Activated T-cell treated with anti-CD3 and anti-CD28 coated beads, Interleukin-2, amount 50 U/mL, for 72 hours (primary cell): ENCODE results near the gene EBPL. TPM values are rescaled to one million over a fixed set of nuclear protein-coding genes. Genes with fewer than 3 reads are reported as not detected.

Experiments used
- ATAC-seq, 2 donors: fragments of 150-1000 bp; cut with Tn5 transposase; replicated peaks in 1 of 2; 2 replicates each; pipeline ENCODE4 v1.10.0; 2021; ENCODE audit warnings: moderate library complexity in 2 of 2, mild to moderate bottlenecking in 1 of 2
- DNase-seq, 2 donors: peaks; one replicate each; pipeline ENCODE4 v3.0.0; 2021 to 2022; ENCODE audit warnings: mixed read lengths in 1 of 2
- H3K27ac Mint-ChIP-seq: one replicate; pipeline ENCODE4 v1.8.0; 2022; ENCODE audit warnings: mild to moderate bottlenecking, moderate library complexity, mixed read lengths
- H3K27me3 Mint-ChIP-seq: one replicate; pipeline ENCODE4 v1.8.0; 2022; ENCODE audit warnings: low read depth, mixed read lengths
- H3K36me3 Mint-ChIP-seq, 2 donors: one replicate each; pipeline ENCODE4 v1.8.0; 2022; ENCODE audit warnings: mixed read lengths in 2 of 2, mild to moderate bottlenecking in 1 of 2; ENCODE audit not compliant: insufficient read depth in 2 of 2
- H3K4me1 Mint-ChIP-seq: one replicate; pipeline ENCODE4 v1.8.0; 2022; ENCODE audit warnings: low read depth, mixed read lengths
- H3K4me3 Mint-ChIP-seq, 2 donors: one replicate each; pipeline ENCODE4 v1.8.0; 2022; ENCODE audit warnings: mild to moderate bottlenecking in 2 of 2, mixed read lengths in 2 of 2, moderate library complexity in 2 of 2
- H3K9me3 Mint-ChIP-seq, 2 donors: one replicate each; pipeline ENCODE4 v1.8.0; 2022; ENCODE audit warnings: mixed read lengths in 2 of 2
- total RNA-seq, 2 donors: library from RNA; stranded (reverse); gene quantifications; one replicate each; pipeline ENCODE4 v1.2.3, GENCODE V29; 2022

Gene EBPL
- total RNA-seq, 2 donors from 2014 or later: 34.0 to 41.5 TPM

DNA sequence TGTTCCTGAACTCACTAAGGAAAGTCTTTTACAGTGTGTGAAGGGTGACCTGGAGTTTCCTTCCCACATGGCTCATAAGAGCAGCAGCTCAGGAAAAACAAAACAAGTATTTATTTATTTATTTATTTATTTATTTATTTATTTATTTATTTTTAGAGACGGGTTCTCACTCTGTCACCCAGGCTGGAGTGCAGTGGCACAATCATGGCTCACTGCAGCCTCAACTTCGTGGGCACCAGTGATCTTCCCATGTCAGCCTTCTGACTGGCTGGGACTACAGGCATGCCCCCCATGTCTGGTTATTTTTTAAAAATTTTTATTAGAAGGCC is 52.6 kb downstream of the EBPL start:
- no peaks in the 10 kb centered on the region for H3K36me3 Mint-ChIP-seq
- ATAC-seq (no peak), DNase-seq (no peak)
- peaks cover 18% of the 10 kb centered on the region for H3K4me1 Mint-ChIP-seq
- no peak overlapping the region for H3K4me3 Mint-ChIP-seq
- no peaks in the 10 kb centered on the region for H3K9me3 Mint-ChIP-seq
- no peaks in the 10 kb centered on the region for H3K27me3 Mint-ChIP-seq
- no peak overlapping the region for H3K27ac Mint-ChIP-seq

DNA sequence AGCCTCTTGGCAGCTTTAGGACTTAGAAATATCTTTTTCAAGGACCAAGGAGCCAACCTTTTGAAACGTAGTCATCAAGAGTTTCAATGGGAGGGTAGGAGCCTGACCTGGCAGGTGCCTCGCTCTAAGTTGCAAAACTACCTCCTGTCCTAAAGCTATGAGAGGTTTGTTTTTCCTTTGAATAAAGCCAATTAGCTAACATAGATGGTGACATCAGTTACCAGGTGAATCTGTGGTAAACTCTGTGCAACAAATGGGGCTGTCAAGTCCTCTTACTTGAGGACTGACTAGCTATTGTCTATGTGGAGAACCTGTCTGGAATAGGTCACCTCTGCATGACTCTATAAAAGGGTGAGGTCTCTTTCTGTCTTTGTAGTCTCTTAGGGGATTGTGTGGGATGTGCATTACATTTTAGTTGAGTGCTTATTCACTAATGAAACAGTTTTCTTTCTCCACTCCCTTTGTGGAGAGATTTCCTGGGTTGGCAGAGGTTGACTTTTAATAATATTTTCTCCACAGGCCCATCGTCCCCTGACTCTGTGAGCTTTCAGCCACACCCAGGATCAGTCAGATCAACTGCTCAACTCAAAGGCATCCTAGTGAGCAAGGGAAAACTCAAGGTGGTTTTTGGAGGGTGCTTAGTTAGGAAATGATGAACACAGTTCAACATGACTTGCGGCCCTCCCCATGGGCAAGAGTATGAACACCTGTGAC is 53.1 kb downstream of the EBPL start:
- Mint-ChIP-seq H3K27ac (no peak overlapping the region), H3K4me3 (no peak overlapping the region), H3K4me1 (peaks cover 18% of the 10 kb centered on the region), H3K9me3 (no peaks in the 10 kb centered on the region), H3K27me3 (no peaks in the 10 kb centered on the region), H3K36me3 (no peaks in the 10 kb centered on the region)
- ATAC-seq: no peak
- no peak for DNase-seq

DNA sequence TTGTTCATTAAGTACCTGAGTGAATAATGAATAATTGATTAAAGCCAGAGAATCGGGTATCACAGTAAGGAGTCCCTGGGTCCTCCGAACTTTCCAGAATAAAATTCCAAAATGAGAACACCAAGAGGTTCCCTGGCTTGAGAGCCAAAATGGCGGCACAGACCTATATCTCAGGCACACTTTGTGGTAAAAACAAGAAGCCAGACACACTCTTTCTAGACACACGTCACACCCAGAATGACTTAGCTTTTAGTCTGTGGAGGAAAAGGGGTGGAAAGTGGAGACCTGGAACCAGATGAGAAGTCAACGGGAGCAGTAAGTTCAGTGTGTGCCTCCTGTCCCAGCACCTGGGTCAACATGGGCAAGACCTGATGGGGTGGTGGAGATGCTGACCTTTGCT is 54.6 kb downstream of the EBPL start:
- no peaks in the 10 kb centered on the region for H3K36me3 Mint-ChIP-seq
- peak overlapping the region in 1 of 2 donors; percentile 58 for H3K4me3 Mint-ChIP-seq
- H3K27ac Mint-ChIP-seq: no peak overlapping the region
- peaks cover 18% of the 10 kb centered on the region for H3K4me1 Mint-ChIP-seq
- no peak for DNase-seq
- no peaks in the 10 kb centered on the region for H3K9me3 Mint-ChIP-seq
- ATAC-seq: no peak
- no peaks in the 10 kb centered on the region for H3K27me3 Mint-ChIP-seq

DNA sequence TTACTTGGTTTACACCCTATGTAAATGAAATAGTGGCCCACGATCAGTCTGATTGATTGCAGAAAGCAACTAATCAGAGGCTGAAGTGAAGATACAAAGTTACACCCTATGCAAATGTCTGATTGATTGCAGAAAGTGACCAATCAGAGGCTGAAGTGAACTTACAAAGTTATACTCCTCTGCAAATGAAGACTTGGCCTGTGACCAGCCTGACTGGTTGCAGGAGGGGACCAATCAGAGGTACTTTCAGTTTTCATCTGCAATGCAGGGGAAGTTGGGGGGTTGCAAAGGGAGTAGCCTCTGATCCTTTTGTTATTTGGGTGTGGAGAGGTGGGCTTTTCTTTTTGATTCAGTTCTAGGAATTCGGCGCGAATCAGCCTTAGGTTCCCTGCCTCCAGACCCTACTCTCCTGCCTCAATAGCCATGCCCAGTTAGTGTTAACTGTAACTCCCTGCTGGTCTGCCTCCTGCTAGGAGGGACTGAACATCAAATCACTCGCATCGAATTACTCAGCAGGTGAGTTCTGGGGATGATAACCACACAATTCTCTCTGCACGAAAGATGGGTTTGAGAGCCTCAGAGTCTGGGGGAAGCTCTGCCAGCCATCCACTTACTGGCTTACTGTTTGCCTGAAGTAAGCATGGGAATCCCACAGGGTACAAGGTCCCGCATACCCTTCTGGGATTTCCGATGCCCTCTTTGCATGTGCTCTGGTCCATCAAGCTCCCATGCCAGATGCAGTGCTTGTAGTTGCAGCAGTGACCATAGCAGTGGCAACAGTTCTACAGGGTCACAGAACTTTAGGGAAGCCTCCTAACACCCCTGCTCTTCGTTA is 55.5 kb downstream of the EBPL start:
- H3K36me3 Mint-ChIP-seq: no peaks in the 10 kb centered on the region
- H3K9me3 Mint-ChIP-seq: no peaks in the 10 kb centered on the region
- ATAC-seq (peak; percentile 60 to 86), DNase-seq (peak; percentile 7 to 42)
- H3K27me3 Mint-ChIP-seq: no peaks in the 10 kb centered on the region
- peaks cover 18% of the 10 kb centered on the region for H3K4me1 Mint-ChIP-seq
- H3K4me3 Mint-ChIP-seq: peak overlapping the region in 1 of 2 donors; percentile 58
- no peak overlapping the region for H3K27ac Mint-ChIP-seq

DNA sequence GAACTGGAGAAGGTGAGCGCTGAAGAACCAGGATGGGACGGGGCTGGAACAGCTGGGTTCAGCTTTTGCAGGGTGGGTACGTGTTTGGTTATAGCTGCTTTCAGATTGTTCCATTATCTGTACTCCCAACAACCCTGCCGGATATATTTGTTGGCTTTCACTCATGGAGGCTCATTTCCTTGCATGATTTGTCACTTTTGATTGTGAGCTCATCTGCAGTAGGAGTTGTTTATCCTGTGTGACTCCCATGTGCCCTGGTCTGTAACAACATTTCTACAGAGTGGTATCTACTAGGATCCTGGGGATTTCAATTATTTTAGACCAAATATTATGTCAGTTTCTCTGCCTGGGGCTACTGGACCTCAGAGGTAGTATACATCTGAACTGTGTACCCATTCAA is 57.6 kb downstream of the EBPL start:
- Mint-ChIP-seq H3K27ac (no peak overlapping the region), H3K27me3 (no peaks in the 10 kb centered on the region), H3K9me3 (no peaks in the 10 kb centered on the region), H3K4me1 (peaks cover 18% of the 10 kb centered on the region), H3K4me3 (no peak overlapping the region), H3K36me3 (no peaks in the 10 kb centered on the region)
- no peak for DNase-seq
- ATAC-seq: no peak

DNA sequence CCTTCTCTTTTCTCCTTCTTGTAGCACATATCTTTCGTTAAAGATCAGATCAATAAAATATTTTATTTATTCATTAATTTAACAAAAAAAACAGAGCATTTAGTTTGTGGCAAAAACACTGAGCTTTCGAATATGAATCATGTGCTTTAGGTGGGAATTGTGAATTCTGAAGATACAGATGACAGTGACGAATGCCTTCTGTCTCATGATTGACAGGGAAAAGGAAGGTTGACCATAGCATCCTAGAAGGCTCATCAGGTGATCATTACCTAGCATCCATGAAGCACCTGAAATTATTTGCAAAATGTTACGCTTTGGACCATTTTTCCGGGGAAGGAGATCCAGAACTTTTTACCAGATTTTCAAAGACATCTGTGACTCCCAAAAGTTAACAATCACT is 59.1 kb downstream of the EBPL start:
- Mint-ChIP-seq H3K27me3 (no peaks in the 10 kb centered on the region), H3K9me3 (no peaks in the 10 kb centered on the region), H3K4me3 (no peak overlapping the region), H3K36me3 (no peaks in the 10 kb centered on the region), H3K27ac (no peak overlapping the region), H3K4me1 (peaks cover 29% of the 10 kb centered on the region)
- ATAC-seq (no peak), DNase-seq (no peak)

DNA sequence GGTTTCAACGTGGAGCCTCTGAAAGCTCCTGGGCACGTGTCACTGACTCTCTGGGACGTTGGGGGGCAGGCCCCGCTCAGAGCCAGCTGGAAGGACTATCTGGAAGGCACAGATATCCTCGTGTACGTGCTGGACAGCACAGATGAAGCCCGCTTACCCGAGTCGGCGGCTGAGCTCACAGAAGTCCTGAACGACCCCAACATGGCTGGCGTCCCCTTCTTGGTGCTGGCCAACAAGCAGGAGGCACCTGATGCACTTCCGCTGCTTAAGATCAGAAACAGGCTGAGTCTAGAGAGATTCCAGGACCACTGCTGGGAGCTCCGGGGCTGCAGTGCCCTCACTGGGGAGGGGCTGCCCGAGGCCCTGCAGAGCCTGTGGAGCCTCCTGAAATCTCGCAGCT is 60.7 kb downstream of the EBPL start:
- no peak for DNase-seq
- Mint-ChIP-seq H3K4me1 (peaks cover 22% of the 10 kb centered on the region), H3K27ac (no peak overlapping the region), H3K9me3 (no peaks in the 10 kb centered on the region), H3K4me3 (no peak overlapping the region), H3K27me3 (no peaks in the 10 kb centered on the region), H3K36me3 (no peaks in the 10 kb centered on the region)
- ATAC-seq: no peak

DNA sequence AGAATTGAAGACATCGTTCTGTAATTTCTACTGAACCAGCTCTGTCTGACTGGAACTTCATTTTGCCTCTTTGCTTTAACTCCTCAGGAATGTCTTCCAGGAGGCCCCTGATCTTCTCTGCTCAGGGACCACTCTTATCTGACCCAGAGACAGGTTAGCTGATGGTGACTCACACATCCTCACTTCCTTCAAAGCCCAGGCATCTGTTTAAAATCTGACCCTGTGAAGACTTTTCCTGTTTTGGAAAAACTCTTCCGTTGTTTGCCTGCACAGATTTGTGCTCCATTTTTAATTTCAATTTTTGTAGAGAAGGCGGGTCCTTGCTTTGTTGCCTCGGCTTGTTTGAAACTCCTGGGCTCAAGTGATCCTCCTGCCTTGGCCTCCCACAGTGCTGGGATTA is 61.3 kb downstream of the EBPL start:
- Mint-ChIP-seq H3K36me3 (no peaks in the 10 kb centered on the region), H3K9me3 (no peaks in the 10 kb centered on the region), H3K27me3 (no peaks in the 10 kb centered on the region), H3K27ac (no peak overlapping the region), H3K4me3 (no peak overlapping the region), H3K4me1 (peaks cover 16% of the 10 kb centered on the region)
- DNase-seq: no peak
- no peak for ATAC-seq

DNA sequence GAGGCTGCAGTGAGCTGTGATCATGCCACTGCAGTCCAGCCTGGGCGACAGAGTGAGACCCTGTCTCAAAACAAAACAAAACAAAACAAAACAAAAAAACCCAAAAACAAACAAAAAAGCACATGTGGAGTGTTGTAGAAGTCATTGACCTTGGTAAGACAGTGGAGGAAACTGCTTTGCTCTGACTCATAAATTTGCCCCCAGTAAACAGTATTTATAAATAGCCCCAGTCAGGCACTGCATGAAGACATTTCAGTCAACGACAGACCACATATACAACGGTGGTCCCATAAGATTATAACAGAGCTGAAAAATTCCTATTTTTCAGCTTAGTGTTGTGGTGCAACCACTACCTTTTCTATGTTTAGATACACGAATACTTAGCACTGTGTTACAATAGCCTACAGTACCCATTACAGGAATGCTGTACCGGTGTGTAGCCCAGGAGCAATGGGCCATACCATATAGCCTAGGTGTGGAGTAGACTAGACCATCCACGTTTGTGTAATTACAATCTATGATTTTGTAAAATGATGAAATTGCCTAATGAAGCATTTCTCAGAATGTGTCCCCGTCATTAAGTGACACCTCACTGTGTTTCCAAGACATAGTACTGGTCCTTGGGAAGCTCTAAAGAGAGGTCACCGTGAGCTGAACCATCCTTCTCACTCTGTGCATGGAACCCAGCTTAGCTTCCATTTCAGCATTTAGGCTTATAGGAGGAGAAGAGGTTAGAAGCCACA is 61.9 kb downstream of the EBPL start:
- Mint-ChIP-seq H3K4me1 (peaks cover 12% of the 10 kb centered on the region), H3K36me3 (no peaks in the 10 kb centered on the region), H3K4me3 (no peak overlapping the region), H3K9me3 (no peaks in the 10 kb centered on the region), H3K27me3 (no peaks in the 10 kb centered on the region), H3K27ac (no peak overlapping the region)
- no peak for DNase-seq
- ATAC-seq: no peak

DNA sequence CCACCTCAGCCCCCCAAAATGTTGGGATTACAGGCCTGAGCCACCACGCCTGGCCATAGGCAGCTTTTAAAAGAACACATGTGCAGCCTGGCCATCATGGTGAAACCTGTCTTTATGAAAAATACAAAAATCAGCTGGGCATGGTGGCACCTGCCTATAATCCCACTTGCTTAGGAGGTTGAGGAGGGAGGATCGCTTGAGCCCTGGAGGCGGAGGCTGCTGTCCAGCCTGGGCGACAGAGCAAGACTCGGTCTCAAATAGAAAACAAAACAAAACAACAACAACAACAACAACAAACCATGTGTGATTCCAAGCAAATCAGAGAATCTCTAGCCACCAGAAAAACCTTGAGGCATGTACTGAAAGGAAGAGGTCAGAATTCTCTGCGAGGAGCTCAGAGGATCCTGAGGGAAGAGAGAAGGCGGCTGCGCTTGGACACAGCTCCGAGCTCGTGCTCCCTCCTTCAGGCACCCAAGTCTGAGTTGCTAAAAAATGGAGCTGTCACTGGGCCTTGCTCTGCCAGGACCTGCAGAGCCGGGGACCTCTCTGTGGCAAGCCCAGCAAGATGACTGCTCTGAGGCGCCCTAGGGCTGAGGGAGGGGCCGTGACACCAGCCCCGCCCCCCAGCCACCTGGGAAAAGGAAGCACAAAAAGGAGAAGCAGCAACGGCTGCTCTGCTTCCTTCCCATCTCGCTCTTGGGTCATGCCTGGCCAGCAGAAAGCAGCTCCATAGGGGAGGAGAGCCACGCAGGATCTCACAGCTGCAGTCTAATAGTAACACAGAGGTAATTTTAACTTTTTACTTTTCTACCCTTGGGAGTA is 63.2 kb downstream of the EBPL start, which contains the start of gene ARL11:
ARL11 (plus strand) TSS at position 677 of the 822 bp plus-strand sequence. CDS start 1,941 bp downstream, outside the sequence.
- Mint-ChIP-seq H3K4me1 (peaks cover 12% of the 10 kb centered on the region), H3K27ac (peak within 1 kb of the TSS; percentile 72), H3K4me3 (peak within 1 kb of the TSS; percentile 84 to 90)

DNA sequence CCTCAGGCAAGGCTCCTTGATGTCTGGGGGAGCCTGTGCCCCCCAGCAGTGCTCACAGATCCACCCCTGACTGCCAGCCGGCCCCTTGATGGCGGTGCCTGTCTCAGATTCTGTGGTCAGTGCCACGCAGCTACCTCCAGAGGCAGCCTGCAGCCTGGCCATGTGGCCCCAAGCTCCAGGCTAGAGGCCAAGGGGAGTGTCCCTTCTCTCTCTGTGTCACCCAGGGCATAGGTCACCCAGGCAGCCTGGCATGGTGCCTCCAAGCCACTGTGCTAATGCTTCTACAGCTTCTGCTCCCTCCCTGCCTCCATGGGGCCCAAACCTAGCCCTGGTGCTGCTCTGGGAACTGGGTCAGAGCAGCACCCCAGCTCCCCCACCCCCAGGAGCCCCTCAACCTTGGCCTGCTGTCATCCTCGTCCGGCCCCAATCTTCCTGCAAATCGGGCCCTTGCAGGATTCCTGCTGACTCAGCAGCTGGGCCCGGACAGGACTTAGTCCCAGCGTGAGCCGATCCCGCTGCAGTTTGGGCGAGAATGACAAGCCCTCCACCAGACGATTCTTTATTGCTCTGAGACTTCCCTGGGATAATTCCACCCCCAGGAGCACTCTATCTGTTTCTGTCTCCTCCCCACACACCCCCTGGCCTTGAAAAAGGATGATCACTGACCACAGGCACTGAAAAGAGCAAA is 65.8 kb downstream of the EBPL start:
- no peak for DNase-seq

More for the DNA sequence above, 63.2 kb downstream of the EBPL start, which contains the start of gene ARL11:
- H3K9me3 Mint-ChIP-seq: no peaks in the 10 kb centered on the region
- peak; percentile 91 for ATAC-seq
- no peaks in the 10 kb centered on the region for H3K36me3 Mint-ChIP-seq
- peak; percentile 57 to 62 for DNase-seq
- H3K27me3 Mint-ChIP-seq: no peaks in the 10 kb centered on the region

DNA sequence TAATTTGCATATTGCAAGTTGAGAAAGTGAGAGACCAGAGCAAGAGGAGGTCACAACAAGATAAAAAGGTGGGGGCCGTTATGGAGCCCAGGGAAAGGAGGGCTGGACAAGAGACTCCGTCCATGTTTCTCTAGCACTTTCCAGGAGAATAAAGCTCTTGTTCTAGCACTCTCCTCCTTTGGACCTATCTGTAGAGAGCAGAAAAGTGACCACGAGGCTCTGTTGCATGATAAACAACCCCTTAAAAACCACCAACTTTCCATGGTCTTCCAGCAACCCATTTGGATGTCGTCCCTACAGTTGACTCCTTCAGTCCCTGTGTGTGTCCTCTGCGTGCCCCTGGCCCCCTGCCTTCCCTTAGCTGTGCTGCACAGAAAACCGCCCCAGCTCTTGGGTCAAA is 67.1 kb downstream of the EBPL start:
- no peak for ATAC-seq
- DNase-seq: no peak
- Mint-ChIP-seq H3K27me3 (no peaks in the 10 kb centered on the region), H3K4me1 (peaks cover 12% of the 10 kb centered on the region), H3K4me3 (no peak overlapping the region), H3K9me3 (no peaks in the 10 kb centered on the region), H3K36me3 (no peaks in the 10 kb centered on the region), H3K27ac (no peak overlapping the region)

More for the DNA sequence above, 65.8 kb downstream of the EBPL start:
- Mint-ChIP-seq H3K27me3 (no peaks in the 10 kb centered on the region), H3K27ac (no peak overlapping the region), H3K4me1 (peaks cover 12% of the 10 kb centered on the region), H3K9me3 (no peaks in the 10 kb centered on the region), H3K4me3 (no peak overlapping the region), H3K36me3 (no peaks in the 10 kb centered on the region)
- ATAC-seq: no peak
